Stimulated activated CD8-positive, alpha-beta memory T cell treated with anti-CD3 and anti-CD28 coated beads, Interleukin-15, amount 100 ng/mL, for 24 hours (primary cell): ENCODE results near the gene FUT2.
"Not testable (repeated sequence)": the region's sequence is repeated elsewhere in the genome, so short reads cannot be mapped to it uniquely, and the experiment has no call there.

Experiments used
- DNase-seq: peaks from one replicate; pipeline ENCODE4 v3.0.0-alpha.2; 2020; ENCODE audit warnings: low read depth

The FUT2 gene

GRCh38 chr19:48702701-48703100, 6.9 kb downstream of the FUT2 start:
- DNase-seq, result no peak

- DNase-seq, result no peak
Measured at GRCh38 chr19:48703316-48703715, 7.5 kb downstream of the FUT2 start.

- DNase-seq, result no peak
Measured at GRCh38 chr19:48705431-48705830, 9.7 kb downstream of the FUT2 start.

GRCh38 chr19:48708471-48708870, 12.7 kb downstream of the FUT2 start:
- DNase-seq, result no peak

GRCh38 chr19:48711106-48711662, 15.4 kb downstream of the FUT2 start:
- DNase-seq, result no peak

GRCh38 chr19:48713041-48713863, 17.5 kb downstream of the FUT2 start:
- DNase-seq, result no peak

- peak; percentile 85 for DNase-seq
Measured at GRCh38 chr19:48713864-48714755, 18.3 kb downstream of the FUT2 start.

- no peak for DNase-seq
Measured at GRCh38 chr19:48714759-48715675, 19.2 kb downstream of the FUT2 start.

- DNase-seq, result no peak
Measured at GRCh38 chr19:48715681-48716171, 20.0 kb downstream of the FUT2 start.

- no peak for DNase-seq
Measured at GRCh38 chr19:48716562-48717291, 21.0 kb downstream of the FUT2 start.

GRCh38 chr19:48718106-48718505, 22.3 kb downstream of the FUT2 start:
- not testable (repeated sequence) for DNase-seq

- DNase-seq, result no peak
Measured at GRCh38 chr19:48718711-48719231, 23.0 kb downstream of the FUT2 start.

- no peak for DNase-seq
Measured at GRCh38 chr19:48719263-48720171, 23.7 kb downstream of the FUT2 start, which contains the start of gene MAMSTR. Gene MAMSTR (minus strand): TSS chr19:48719725. CDS start chr19:48719031, 694 bp downstream.

- no peak for DNase-seq
Measured at GRCh38 chr19:48720251-48720612, 24.5 kb downstream of the FUT2 start.

GRCh38 chr19:48720613-48721296, 25.0 kb downstream of the FUT2 start:
- peak; percentile 65 for DNase-seq

- DNase-seq, result no peak
Measured at GRCh38 chr19:48722196-48722708, 26.5 kb downstream of the FUT2 start.

- no peak for DNase-seq
Measured at GRCh38 chr19:48724796-48725753, 29.3 kb downstream of the FUT2 start.
